Measurements from ENCODE around the gene STARD13. TPM values are rescaled to one million over a fixed set of nuclear protein-coding genes. Genes with fewer than 3 reads are reported as not detected.

The STARD13 gene
- total and polyA plus RNA-seq, 2 donors from 2014 or later = 5.1 to 37.2 TPM

DNA sequence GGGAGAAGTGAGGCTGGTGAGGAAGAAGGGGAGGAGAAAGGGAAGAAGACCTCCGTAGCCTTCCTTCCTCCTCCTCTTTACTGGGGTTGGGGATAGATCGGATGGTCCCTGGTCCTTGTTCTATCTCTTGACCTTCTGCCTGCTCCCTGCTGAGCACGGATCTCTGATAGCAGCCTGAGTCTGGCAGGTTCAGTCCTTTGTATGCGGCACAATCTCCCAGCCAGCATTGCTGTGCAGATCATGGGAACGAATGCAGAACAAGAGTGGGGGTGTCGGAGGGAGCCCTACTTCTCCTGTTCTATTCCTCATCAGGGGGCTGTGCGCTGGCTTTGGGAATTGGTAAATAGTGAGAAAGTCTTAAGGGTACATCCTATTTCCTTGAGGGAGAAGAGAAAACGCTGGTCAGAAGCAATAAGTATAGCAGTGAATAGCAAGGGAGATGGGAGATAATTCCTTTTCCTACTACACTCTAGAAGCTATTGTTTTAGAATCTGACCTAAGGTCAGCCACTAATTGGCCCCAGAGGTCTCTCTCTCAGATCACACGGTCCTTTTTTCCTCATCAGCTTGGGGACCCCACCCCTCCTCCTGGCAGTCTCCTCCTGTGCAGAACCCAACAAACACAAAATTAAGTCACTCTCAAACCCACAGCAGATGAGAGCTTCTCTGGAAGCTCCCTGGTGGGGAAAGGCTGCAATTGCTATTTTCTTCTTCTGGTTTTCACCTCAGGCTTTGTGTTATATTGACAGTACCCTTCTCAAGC lies 228.4 kb downstream of the STARD13 start:
- H3K9me3 ChIP-seq (ENCODE audit: control insufficient read depth in 2 of 3, insufficient read depth in 1 of 3, low read length in 3 of 3) = no peaks in the 10 kb centered on the region
- TF ChIP-seq CTCF (IDR thresholded peaks at IDR 0.05; ENCODE audit: borderline replicate concordance, extremely low read depth, insufficient read depth) = no peak
- FAIRE-seq (no peak), DNase-seq (no peak)
- H3K4me1 ChIP-seq (ENCODE audit: control insufficient read depth in 2 of 3, insufficient read depth in 2 of 3, low read depth in 1 of 3, low read length in 3 of 3) = peaks cover 0 to 9% (median 0%) of the 10 kb centered on the region in 3 donors
- H3K36me3 ChIP-seq (ENCODE audit: control insufficient read depth in 2 of 3, insufficient read depth in 3 of 3, low read length in 3 of 3) = peaks cover 0 to 28% (median 14%) of the 10 kb centered on the region in 3 donors
- no peaks in the 10 kb centered on the region for H3K27me3 ChIP-seq (ENCODE audit: control insufficient read depth, insufficient read depth, low read length)
- H3K9ac ChIP-seq (ENCODE audit: low read length in 3 of 3) = no peak overlapping the region
- no peak overlapping the region for H3K4me3 ChIP-seq (ENCODE audit: low read length in 3 of 3)
- H3K27ac ChIP-seq (ENCODE audit: low read depth in 2 of 2, low read length in 2 of 2) = no peak overlapping the region
- intact Hi-C loops (cut with DNase I) = no loop called here

DNA sequence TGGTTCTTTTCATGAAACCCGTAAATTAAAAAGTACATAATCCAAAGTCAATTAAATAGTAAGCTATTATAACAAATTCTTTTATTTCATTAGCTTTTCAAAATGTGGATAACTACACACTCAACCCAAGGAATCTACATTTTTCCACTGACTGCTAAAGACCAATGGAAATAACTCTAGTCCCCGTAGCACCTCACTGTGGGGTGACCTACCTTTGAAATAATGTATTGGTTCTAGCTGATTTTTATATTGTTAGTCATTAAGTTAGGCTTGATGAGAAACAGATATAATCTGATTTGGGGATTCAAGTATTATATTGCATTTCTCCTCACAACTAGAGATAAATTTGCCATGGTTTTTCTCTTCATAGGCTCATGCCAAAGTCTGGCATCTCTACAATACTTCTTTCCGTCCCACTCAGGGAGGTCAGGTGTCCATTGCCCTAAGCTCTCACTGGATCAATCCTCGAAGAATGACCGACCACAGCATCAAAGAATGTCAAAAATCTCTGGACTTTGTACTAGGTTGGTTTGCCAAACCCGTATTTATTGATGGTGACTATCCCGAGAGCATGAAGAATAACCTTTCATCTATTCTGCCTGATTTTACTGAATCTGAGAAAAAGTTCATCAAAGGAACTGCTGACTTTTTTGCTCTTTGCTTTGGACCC lies 232.0 kb downstream of the STARD13 start:
- no peak overlapping the region for H3K9ac ChIP-seq (ENCODE audit: low read length in 3 of 3)
- peaks cover 0 to 9% (median 4%) of the 10 kb centered on the region in 3 donors for H3K4me1 ChIP-seq (ENCODE audit: control insufficient read depth in 2 of 3, insufficient read depth in 2 of 3, low read depth in 1 of 3, low read length in 3 of 3)
- no peak overlapping the region for H3K4me3 ChIP-seq (ENCODE audit: low read length in 3 of 3)
- H3K27ac ChIP-seq (ENCODE audit: low read depth in 2 of 2, low read length in 2 of 2) = no peak overlapping the region
- intact Hi-C loops (cut with DNase I) = no loop called here
- FAIRE-seq (no peak), DNase-seq (no peak)
- TF ChIP-seq CTCF (IDR thresholded peaks at IDR 0.05; ENCODE audit: borderline replicate concordance, extremely low read depth, insufficient read depth) = no peak
- H3K9me3 ChIP-seq (ENCODE audit: control insufficient read depth in 2 of 3, insufficient read depth in 1 of 3, low read length in 3 of 3) = no peaks in the 10 kb centered on the region
- H3K36me3 ChIP-seq (ENCODE audit: control insufficient read depth in 2 of 3, insufficient read depth in 3 of 3, low read length in 3 of 3) = peaks cover 0 to 6% (median 4%) of the 10 kb centered on the region in 3 donors
- no peaks in the 10 kb centered on the region for H3K27me3 ChIP-seq (ENCODE audit: control insufficient read depth, insufficient read depth, low read length)
